Stimulated activated CD8-positive, alpha-beta memory T cell treated with anti-CD3 and anti-CD28 coated beads, Interleukin-7, amount 100 ng/mL, for 4 hours (primary cell): ENCODE results near the gene PCMTD2.
"Not testable (repeated sequence)": the region's sequence is repeated elsewhere in the genome, so short reads cannot be mapped to it uniquely, and the experiment has no call there.

Experiments used
- DNase-seq, 2 donors: peaks; one replicate each; pipeline ENCODE4 v3.0.0-alpha.2; 2020; ENCODE audit warnings: low read depth in 2 of 2

PCMTD2 gene

GRCh38 chr20:64224351-64225170 lies 31.0 kb upstream of the PCMTD2 start:
- DNase-seq, result no peak

- no peak for DNase-seq
Measured at GRCh38 chr20:64225171-64225595, 30.4 kb upstream of the PCMTD2 start.

GRCh38 chr20:64225828-64226598 lies 29.5 kb upstream of the PCMTD2 start:
- DNase-seq, result no peak

- DNase-seq, result no peak
Measured at GRCh38 chr20:64226686-64227580, 28.6 kb upstream of the PCMTD2 start.

DNA sequence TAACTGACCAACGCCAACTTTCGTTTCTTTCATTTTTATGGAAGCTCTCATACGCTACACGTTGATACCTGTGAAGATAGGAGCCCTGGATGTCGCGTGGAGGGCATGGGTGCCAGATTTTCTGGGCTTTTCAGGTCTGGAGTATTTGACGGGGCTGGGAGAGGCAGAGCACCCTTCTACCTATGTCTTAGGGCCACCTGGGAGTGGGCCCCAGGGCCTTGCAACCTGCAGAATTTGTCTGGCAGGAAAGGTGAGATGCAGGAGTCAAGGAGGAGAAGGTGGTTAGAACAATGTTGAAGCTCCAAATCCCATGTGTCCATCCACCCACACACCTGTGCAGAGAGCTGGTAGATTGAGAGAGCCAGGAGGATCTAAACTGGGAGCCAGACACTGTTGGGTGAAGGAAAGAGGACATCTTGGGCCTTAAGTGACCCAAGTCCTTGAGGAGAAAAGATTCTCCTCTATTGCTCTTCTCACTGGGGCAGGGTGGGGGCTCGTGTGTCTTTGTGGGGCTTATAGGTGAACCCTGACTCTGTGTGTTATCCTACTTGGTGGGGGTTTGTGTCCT lies 27.4 kb upstream of the PCMTD2 start:
- DNase-seq, result no peak

DNA sequence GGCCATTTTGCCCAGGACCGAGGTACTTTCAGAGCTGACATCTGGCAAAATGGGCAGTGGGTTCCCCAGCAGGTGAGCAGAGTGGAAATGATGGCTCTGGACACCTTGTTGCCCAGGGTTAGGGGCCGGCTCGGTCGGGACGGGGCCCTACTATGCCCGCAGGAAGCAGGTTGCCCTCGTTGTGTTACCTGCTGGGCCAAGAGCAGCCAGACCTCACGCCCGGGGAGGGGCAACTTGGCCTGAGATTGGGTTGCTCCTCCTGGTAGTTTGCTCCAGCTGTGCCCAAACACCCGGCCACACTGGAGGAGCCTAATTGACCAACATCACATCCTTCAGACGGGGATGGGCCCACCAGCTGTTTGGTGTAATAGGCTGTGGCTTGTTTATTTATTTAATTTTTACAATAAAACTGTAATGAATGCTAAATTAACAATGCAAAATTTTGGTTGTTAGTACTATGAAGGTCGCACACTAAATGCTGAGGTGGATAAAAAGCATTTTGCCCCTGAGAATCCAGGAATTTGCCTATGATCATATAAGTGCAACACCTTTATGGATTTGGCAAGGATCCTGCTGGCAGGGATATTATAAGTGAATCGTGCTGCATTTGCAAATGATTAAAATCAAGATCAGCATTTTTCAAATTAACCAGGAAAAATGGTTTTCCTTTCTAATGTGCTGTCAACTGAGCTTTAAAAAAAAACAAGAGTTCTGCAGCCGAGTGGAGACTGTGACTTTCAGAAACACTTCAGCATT lies 26.6 kb upstream of the PCMTD2 start:
- no peak for DNase-seq

DNA sequence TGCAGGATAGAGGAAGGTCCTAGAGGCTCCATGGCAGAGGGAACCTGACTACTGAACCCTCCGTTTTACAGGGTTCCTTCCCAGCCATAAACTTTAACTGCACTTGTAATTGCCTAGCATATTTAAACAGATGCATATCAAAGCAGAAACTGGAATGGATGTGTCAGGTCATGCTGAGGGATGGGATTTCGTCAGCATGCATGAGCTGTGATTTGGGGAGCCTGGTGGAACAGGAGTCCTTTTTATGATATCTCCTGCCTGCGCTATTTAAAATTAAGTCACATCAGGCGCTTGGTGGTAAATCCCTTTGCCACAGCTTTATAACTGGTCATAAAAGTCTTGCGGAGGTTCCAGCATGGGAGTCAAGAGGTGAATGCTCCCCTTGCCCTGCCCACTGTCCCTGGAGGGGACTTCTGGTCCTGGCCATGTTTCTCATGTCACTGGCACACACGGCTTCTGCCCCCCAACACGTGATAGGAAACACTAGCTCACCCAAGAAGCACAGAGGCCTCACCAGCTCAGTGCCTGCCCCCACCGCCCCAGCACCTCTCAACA lies 26.0 kb upstream of the PCMTD2 start:
- no peak for DNase-seq

GRCh38 chr20:64230461-64231145 lies 24.9 kb upstream of the PCMTD2 start:
- no peak for DNase-seq

- DNase-seq, result no peak
Measured at GRCh38 chr20:64231621-64232550, 23.7 kb upstream of the PCMTD2 start.

DNA sequence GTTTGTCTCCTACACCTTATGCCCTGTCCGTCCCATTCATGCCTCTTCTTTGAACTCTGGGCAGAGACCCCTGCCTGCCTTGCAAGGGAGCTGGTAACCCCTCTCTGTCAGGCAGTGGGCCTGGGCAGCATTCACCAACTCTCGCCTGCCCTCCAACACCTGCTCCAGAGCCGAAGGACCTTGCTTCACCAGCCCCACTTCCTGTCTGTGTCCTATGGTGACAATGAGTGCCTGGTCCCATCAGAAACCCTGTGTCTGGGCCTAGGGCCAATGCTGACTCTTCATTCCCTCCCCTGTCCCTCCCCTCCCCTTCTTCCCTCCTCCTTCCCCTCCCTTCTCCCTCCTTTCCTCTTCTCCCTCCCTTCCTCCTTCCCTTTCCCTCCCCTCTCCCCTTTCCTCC lies 22.8 kb upstream of the PCMTD2 start:
- DNase-seq, result no peak

DNA sequence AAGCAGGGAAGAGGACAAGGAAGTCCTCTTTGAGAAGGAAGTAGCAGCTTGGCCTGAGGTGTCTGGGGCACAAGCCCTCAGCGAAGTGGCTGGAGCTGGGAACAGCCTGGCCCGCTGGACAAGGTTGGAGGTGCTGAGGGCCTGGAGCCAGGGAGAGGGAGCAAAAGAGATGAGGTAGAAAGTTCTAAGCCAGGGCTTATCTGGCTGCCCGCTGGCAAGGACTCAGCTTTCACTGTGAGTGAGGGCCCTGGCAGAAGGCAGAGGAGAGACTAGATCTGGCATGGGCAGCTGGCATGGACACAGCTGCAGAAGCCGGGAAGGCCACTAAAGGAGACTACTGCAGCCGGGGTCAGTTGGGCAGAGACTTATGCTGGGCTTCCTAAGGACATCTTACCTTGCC lies 21.8 kb upstream of the PCMTD2 start:
- no peak for DNase-seq

GRCh38 chr20:64234291-64234791 lies 21.2 kb upstream of the PCMTD2 start:
- no peak for DNase-seq

- DNase-seq, result not testable (repeated sequence)
Measured at GRCh38 chr20:64234921-64235565, 20.5 kb upstream of the PCMTD2 start.

GRCh38 chr20:64236137-64237088 lies 19.1 kb upstream of the PCMTD2 start:
- no peak for DNase-seq

DNA sequence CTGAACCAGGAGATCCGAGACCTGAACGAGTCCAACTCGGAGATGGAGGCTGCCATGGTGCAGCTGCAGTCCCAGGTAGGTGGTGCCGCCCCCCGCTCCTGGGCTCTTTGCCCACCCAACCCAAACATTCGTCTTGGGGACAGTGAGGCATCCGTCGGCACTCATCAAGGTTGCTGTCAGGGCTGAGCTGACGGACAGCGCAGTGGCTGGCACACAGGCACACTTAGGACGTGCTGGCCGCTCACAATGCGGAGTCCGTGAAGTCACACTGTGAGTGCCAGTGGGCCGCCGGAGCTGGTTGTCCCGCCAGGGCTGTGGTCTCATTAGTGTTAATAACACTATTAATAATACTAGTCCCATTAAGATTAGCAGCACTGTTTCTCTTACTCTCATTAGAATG lies 18.2 kb upstream of the PCMTD2 start:
- no peak for DNase-seq

- DNase-seq, result no peak
Measured at GRCh38 chr20:64238115-64238825, 17.3 kb upstream of the PCMTD2 start.
